Hematopoietic multipotent progenitor cell treated with erythropoietin and hydrocortisone succinate and interleukin-3 and kit ligand, for 17 days (in vitro differentiated cells): Measurements from ENCODE around the gene IGF1R.
A peak's percentile ranks its signal among the peaks of the same experiment; 100 is the strongest.

Experiments used
- DNase-seq: peaks from one replicate; pipeline ENCODE4 v3.0.0-alpha.2; 2015; ENCODE audit warnings: low spot score

The IGF1R gene

GRCh38 chr15:98859149-98859548 is 210.8 kb downstream of the IGF1R start:
- no peak for DNase-seq

GRCh38 chr15:98860281-98861041 is 212.1 kb downstream of the IGF1R start:
- no peak for DNase-seq

- no peak for DNase-seq
These were observed 212.8 kb downstream of the IGF1R start for GRCh38 chr15:98861188-98861587.

GRCh38 chr15:98863983-98864382 is 215.6 kb downstream of the IGF1R start:
- no peak for DNase-seq

GRCh38 chr15:98865397-98866339 is 217.3 kb downstream of the IGF1R start:
- DNase-seq: peak; percentile 88

- DNase-seq: peak; percentile 19
These were observed 218.2 kb downstream of the IGF1R start for GRCh38 chr15:98866511-98866910.

GRCh38 chr15:98868564-98868963 is 220.2 kb downstream of the IGF1R start:
- no peak for DNase-seq

- no peak for DNase-seq
These were observed 222.4 kb downstream of the IGF1R start for GRCh38 chr15:98870788-98871187.

GRCh38 chr15:98872774-98873173 is 224.4 kb downstream of the IGF1R start:
- no peak for DNase-seq

GRCh38 chr15:98873441-98874218 is 225.3 kb downstream of the IGF1R start:
- no peak for DNase-seq

GRCh38 chr15:98874370-98874769 is 226.0 kb downstream of the IGF1R start:
- no peak for DNase-seq

GRCh38 chr15:98874773-98875172 is 226.4 kb downstream of the IGF1R start:
- DNase-seq: no peak

GRCh38 chr15:98875309-98875708 is 227.0 kb downstream of the IGF1R start:
- DNase-seq: no peak

GRCh38 chr15:98876451-98877369 is 228.4 kb downstream of the IGF1R start:
- no peak for DNase-seq

- DNase-seq: no peak
These were observed 229.8 kb downstream of the IGF1R start for GRCh38 chr15:98878172-98878571.

- no peak for DNase-seq
These were observed 230.5 kb downstream of the IGF1R start for GRCh38 chr15:98878862-98879261.

- peak; percentile 75 for DNase-seq
These were observed 233.5 kb downstream of the IGF1R start for GRCh38 chr15:98881526-98882520.

GRCh38 chr15:98883478-98883877 is 235.1 kb downstream of the IGF1R start:
- DNase-seq: no peak

GRCh38 chr15:98884894-98885293 is 236.6 kb downstream of the IGF1R start:
- no peak for DNase-seq

- DNase-seq: no peak
These were observed 239.6 kb downstream of the IGF1R start for GRCh38 chr15:98887976-98888375.
